ENCODE results near the gene GRK2.

The GRK2 gene

DNA sequence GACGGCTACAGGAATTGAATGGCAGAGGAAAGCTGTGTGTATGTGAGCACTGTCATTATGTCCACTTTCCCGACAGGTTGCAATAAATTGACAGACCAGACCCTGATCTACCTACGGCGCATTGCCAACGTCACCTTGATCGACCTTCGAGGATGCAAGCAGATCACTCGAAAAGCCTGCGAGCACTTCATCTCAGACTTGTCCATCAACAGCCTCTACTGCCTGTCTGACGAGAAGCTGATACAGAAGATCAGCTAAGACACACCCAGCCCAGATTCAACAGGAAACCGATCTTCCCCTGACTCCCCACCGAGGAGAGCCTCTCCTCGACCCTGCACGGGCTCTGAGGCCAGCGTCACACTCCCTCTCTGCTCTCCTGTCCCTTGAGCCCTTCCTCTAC lies 11.5 kb upstream of the GRK2 start:
- DNase-seq (ENCODE audit: low spot score) = no peak

DNA sequence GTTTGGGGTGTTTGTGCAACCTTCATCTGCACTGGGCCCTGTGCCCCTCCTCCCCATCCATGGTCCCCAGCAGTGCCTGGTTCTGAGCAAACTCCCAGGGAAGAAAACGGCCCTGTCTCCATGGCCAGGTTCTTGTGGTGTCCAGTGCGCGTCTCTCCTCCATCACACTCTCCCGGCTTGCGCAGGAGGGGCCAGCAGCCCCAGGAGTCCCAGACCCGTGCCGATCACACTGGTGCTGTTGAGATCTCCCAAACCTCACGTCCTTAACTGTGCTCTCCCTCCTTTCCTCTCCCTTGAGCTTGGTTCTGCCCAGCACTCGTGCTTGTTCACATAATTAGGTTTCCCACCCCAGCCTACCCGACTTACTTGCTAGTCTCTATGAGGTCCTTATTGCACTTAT lies 10.9 kb upstream of the GRK2 start:
- DNase-seq (ENCODE audit: low spot score) = no peak

DNA sequence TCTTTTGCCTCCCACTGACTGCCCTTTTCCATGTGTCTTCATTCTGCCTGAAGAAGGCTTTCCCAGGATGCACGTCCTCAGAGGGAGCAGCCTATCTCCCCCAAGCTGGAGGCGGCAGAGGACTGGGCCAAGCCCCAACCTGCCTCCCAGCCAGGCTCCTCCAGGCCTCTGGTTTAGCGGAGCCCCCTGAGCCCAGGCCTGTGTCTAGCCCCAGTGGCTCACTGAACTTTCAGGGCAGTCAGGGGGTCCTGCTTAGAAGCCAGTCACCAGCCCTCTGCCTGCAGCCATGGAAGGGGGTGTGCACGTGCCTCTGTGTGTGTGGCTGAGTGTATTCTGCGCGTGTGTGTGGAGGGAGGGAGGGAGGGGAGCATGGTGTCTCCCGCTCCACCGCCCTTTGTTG lies 10.4 kb upstream of the GRK2 start:
- no peak for DNase-seq (ENCODE audit: low spot score)

DNA sequence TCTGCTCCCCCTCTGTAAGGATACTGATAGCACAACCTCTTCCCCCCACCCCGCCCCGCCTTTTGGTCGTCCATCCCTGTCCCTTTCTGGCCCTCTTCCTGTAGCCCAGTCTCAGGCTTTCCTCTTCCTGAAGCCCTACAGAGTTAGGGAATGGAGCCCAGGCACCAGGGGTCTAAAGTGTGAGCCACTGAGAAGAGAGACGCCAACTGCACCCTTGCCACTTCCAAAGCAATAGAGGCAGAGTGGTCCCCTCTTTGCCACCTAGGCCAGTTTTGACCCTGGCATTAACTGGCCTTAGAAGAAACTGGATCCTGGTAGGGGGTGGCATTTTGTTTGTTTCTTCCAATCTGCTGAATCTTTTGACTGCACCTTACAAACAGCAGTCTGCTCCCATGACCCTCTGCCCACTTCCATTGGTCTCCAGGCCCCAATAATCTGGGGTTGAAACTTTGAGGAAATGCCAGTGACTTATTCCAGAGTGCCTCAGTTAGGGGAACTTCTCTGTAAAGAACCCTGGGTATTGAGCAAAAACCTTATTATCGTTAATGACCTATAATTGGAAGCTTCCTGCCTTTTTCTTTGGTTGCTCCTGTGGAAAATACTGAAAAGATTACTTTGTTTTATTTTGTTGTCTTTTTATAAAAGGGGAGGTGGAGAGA lies 9.7 kb upstream of the GRK2 start:
- DNase-seq (ENCODE audit: low spot score) = no peak

DNA sequence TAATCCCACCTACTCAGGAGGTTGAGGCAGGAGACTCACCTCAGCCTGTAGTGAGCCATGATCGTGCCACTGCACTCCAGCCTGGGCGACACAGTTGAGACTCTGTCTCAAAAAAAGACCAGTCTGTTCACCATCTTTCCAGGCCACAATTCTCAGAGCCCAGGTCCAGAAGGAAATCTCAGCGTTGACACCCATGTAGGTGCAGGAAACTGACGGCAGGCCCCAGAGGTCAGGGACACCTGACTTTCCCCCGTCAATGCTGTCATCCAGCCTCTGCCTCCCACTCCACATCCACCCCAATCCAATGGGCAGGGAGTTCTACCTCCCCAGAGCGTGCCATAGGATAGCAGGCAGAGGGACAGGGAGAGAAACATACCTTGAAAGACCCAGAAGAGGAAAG lies 5.9 kb upstream of the GRK2 start:
- no peak for DNase-seq (ENCODE audit: low spot score)

DNA sequence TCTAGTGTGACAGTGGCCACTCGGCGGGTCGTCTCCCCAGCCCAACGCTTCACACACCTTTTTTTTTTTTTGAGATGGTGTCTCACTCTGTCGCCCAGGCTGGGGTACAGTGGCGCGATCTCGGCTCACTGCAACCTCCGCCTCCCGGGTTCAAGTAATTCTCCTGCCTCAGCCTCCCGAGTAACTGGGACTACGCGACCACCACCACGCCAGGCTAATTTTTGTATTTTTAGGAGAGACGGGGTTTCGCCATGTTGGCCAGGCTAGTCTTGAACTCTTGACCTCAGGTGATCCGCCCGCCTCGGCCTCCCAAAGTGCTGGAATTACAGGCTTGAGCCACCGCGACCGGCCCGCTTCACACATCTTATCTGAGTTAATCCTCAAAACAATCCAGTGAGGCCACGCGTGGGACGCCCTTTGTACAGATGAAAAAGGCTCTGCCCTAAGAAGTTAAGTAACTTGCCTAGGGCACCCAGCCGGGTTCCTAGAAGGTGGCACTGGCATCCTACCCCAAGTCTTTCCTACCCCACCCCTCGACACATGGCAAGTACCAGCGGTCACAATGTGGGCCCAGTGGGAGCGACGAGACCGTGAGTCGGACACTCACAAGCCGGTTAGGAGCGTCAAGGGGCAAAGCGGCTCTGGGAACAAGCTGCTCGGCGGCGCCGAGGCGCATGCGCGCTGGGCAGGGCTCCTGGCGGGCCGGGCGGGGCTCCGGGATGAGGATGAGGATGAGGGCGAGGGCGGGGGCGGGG lies 5.2 kb upstream of the GRK2 start:
- DNase-seq (ENCODE audit: low spot score) = peak; percentile 85

DNA sequence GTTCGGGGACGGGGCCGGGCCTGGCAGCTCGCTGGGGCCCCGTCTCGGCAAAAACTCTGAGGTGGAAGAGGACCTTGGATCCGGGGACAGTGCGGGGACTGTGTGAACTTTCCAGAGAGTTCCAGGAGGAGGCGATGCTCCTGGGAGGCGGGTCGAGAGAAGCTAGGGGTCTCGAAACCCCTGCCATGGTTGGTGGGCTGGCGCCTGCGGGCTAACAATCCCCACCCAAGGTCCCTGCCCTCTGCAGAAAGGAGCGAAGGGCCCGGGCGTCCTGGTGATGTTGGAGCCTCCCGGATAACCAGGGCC lies 4.7 kb upstream of the GRK2 start:
- DNase-seq (ENCODE audit: low spot score) = no peak

DNA sequence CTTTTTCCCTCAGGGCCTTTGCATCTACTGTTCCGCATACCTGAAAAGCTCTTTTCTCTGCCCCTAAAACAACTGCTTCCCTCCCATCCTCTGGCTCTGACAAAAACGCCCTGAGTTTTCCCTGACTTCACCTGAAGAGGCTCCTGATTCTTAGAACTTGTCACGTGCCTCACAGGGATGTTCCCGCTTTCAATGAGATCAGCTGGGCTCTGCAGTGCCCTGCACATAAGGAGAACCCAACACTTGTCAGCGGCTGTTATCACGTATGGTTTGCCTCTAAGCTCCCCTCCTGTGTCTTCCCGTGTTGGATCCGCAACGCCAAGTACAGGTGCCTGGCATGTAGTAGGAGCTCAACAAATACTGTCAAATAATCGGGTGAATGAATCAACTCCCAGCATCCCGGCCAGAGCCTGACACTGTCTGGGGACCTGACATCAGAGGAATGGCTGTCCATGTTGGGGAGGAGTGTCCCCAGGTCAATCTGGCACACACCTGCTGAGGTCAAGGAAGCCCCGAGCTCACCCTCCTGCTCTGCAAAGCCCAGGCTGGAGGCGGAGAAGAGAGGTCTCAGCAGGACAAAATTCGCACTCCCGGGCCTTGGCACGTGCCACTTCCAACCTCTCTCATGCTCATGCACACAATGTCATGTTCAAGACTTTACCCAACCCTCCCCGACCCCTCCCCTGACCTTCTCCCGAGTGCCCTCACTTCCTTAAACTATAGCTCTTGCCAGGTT lies 4.2 kb upstream of the GRK2 start:
- DNase-seq (ENCODE audit: low spot score) = no peak

DNA sequence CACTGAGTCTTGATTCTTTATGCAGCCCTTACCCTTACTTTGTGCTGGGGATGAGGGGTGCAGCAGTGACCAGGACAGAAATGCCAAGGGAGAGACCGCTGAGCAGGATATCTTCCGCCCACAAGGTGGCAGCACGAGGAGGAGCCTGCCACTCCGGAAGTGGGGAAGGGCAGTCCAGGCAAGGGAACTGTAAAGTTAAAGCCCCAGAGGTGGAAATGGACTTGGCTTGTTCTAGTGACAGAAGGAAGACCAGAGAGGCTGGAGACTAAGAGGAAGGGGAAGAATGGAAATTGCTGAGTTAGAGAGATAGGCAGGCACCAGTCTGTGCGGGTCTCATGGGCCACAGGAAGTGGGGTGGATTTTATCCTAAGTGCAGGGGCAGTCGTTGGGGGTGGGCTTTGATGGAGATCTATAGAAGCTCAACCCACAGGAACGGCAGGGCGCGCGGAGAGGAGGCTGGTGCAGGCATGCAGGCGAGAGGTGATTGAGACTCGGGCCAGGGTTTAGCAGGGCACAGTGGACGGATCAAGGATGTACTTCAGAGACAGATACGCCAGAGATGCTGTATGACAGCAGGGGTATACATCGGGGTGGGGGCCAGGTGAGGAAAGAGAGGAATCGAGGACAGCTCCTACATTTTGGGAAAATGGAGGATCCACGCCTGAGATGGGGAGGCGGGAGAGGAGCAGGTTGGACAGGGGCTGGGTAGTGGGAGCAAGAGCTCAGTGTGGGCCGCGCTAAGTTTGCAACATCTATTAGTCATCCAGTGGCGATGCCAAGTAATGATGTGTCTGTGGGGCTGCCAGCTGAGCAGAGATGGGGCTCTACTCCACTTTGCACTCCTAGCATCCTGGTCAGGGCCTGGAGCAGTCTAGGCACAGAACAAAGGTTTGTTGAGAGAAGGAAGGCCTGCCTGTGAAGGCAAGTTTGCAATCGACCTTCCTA lies 3.3 kb upstream of the GRK2 start:
- DNase-seq (ENCODE audit: low spot score) = peak; percentile 83

DNA sequence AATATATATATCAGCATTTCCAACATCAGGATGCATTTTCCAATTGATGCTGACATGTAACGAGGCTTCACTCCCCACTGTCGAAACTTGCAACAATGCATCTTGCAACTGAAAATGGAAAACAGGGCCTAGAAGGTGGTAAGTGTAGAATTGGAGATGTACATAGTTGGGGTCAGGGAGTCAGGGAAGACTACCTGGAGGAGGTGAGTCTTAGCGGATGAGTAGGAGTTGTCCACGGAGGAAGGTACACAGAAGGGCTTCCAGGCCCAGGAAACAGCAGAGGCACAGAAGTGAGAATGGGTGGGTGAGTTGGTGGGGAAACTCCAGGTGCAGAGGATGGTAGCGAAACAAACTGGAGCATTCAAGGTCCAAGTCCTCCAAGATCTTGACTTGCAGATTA lies 2.0 kb upstream of the GRK2 start:
- no peak for DNase-seq (ENCODE audit: low spot score)

DNA sequence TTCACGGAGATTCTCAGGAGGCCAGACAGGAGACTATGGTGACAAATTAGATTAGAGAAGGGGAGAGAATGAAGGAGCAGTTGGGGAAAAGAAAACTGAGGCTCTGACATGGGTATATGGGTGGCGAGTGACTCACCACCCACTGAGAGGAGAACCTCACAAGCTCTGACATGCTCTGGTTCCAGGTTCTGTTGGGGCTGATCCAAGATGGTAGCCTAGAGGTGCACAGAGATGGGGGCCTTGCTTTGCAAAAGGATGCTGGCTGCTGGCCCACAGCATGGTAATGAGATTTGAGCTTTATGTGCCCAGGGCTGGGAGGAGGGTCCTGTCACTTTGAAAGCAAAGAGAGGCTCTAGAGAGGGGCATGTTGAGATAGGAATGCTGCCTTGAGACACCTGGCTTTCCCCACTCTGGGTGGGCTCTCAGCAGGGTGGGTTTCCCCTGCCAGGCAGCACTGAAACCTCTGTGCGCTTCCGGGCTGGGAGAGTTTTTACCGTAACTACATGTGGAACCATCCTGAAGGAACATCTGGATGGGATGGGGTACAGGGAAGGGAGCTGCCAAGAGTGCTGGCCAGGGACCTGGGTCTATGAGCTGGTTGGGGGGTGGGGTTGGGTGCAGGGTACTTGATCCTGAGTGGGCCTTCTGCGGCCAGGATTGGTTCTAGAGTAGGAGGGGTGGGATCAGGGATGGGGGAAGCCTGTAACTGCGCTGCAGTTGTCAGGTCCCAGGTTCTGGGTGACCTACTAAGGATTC lies 1.2 kb upstream of the GRK2 start:
- no peak for DNase-seq (ENCODE audit: low spot score)

DNA sequence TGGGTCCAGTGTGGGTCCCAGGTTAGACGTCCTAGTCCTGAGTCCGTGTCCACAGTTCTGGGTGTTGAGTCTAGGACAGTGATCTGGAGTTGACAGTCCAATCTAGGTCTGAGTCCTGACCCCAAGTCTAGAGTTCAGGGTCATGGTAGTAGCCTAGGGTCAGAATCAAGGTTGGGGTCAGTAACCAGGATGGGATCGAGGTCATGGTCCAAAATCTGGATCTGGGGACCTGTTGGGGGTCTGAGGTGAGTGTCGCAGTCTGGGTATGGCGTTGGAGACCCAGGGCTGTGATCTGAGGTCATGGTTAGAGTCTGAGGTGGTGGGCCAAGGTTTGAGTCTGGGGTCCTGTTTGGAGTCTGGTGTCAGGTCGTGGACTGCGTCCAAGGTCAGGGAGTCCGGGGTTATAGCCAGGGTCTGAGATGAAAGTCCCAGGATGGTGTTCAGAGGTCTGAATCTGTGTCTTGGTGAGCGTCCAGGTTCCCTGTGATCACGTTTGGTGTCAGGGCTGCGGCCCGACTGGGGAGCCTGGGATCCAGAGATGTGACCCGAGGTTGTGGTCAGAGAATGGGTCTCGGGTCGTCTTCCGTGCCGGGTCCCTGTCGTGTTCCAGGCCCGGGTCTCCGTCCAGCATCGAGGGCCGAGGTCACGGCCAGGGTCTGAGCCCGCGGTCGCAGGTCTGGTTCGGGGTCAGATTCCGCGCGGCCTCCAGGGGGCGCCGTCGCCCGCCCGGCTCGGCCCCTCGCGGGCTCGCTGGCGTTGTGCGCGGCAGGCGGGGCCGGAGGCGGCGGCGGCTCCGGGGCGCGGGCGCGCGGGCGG lies 432 bp upstream of the GRK2 start:
- DNase-seq (ENCODE audit: low spot score) = peak; percentile 94

DNA sequence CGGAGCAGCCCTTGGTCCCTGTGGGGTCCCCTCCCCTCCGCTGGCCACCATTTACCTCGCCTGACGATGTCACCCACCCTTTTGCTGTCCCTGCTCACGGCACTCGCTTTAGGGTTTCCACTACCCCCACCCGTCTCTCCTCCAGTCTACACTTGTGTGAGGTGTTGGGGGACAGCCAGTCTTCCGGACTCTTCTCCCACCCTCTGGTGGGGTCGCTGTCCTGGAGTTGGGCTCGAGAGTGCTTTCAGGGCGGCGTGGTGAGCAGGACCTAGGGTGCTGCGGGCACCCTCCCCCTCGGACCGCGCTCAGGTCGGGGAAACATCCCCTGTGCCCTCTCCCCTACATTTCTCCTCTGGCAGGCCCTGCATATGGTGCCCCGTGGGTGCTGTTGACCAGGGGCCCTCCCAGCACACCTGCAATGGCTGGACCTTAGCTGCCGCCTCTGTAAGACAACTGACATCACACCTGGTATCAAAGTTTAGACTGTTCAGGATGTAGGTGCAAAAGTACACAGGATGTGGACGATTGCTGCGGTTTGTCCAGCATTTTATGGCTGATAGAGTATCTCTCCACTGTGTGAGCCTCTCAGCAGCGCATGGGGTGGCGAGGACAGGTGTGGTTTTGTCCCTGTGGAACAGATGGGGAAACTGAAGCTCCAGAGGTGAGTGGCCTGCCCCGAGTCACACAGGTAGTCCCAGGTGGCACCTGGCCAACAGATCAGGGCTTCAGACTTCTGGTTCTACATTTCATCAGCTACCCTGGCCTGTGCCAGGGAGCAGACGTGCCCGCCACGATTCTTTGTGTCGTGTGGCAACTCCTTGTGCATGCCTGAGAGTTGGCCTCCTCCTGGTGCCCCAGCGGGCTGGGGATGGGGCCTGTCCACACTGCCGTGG lies 1.2 kb downstream of the GRK2 start:
- no peak for DNase-seq (ENCODE audit: low spot score)

DNA sequence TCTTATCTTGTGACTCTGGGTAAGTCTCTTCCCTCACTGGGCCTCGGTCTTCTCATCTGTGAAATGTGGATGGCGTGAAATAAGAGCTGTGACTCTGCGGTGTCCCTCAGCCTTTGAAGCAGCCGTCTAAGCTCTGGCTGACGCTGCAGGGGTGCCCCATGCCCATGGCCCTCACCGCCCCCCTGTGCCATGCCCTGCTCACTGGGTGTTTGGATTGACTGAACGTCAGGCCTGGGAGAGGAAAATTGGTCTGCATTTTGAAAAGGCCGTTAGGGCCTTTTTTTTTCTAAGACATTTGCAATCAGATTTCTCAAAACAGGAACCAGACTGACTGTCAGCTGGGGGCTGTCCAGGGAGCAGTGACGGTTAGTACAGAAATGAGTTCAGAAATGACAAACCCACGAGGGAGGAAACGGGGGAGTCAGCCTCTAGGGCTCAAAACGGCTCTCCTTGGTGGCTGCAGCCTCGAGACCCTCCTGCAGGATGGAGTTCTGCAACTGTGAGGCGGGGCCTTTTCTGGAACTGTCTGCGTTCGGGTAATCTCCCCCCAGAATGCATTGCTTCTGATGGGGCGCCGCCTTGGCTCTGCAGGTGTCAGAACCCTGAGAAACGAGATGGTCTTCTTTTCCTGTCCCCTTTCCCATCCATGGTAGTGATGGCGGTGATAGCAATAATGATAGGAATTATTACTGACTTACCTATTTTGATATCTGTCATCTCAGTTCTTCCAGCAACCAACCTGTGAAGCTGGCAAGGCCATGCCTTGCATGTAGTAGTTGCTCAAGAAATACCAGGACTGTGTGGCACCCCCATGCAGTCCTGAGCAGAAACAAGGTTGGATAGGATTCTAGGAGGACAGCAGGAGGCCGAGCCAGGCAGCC lies 2.0 kb downstream of the GRK2 start:
- no peak for DNase-seq (ENCODE audit: low spot score)

DNA sequence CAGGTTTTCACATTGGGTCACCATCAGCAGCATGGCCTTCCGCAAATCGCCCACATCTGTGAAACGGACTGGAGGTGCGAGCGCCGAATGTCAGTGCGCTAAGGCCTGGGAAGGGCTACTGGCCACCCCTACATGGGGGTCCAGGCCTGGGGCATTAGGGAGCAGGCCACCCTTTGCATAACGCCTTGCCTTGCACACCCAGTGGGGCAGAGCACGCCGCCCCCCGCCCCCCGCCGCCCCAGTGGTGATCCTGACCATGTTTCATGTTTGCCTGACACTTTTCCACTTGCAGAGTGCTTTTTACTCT lies 2.6 kb downstream of the GRK2 start:
- DNase-seq (ENCODE audit: low spot score) = no peak

DNA sequence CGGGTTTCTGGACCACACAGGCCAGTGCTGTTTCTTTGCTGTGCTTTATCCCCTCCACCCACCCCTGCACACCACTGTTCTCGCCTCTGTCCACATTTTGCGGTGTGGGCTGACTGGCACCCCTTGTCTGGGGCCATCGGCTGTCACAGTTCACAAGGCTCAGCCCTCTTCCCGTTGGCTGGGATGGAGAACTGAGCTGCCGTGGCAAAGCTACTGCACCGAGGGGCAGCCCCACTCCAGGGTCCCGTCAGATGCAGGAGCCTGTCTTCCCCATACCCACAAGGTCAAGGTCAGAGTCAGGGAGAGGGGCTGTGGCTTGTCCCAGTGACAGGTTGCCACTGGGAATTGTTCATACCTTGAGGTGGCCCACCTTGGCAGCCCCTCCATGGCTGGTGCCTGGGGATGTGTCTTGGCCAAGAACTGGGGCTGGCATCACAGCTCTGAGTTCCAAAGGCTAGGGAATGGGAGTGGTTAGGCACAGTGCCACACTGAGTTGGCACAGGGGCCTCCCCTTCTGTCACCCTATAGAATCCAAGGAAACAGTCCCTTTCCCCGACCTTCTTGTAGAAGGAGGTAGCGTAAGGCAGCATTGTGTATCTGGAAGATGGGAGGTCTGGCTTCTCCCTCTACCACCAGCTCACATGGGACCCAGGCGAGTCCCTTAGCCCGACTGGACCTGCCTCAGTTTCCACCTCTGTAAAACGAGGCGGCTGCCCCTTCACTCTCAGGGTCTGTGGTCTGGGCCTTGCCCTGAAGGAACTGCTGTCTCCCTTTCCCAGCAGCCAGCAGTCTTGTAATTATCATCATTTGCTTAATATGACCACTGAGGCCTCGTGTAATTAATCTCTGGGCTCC lies 3.4 kb downstream of the GRK2 start:
- DNase-seq (ENCODE audit: low spot score) = peak; percentile 65

DNA sequence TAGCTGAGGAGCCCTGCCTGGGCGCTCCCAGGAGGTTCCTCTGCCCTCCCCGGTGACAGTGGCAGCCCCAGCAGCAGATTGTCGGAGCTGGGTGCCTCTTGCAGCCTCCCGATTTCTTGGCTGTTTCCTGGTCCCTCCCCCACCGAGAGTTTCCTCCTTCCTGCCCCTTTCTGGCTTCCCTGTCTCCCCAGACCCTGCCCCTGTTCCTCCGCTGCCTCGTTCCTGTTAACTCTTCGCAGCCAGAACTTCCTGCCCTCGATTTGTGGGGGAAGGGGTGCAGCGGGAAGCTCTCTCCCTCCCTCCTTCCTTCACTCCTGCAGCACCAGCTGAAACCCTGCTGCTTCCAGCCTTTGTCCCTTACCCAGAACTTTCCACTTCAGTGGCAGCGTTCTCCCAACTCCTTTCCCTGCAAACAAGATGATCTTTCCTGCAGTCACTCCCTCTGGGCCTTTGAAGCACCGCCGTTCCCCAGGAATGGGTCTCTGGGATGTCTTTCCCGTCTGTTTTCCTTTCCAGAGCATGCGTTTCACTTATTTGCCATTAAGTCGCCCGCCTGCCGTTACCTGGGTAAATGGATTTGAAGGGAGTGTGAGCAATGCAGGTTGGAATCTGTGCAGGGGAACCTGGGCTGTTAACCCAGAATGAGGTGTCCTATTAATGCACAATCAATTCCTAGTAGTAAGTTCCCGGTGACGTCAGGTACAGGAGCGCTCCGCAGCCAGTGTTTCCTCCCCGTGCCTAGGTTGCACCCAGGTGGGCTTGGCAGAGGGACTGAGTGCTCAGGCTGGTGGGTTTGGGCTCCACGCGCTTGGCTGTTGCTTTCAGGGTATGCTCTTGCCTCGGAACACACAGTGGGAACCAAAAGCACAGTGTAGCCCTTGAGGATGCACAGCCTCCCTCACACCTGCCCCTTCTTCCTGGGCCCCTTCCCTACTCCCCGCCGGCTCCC lies 4.3 kb downstream of the GRK2 start:
- DNase-seq (ENCODE audit: low spot score) = peak; percentile 69
